GM12891 (cell line): ENCODE measurements around the gene CAP1.
"Not testable (repeated sequence)": the region's sequence is repeated elsewhere in the genome, so short reads cannot be mapped to it uniquely, and the experiment has no call there.

Source experiments
- POLR2A ChIP-seq: IDR thresholded peaks from 2 replicates; pipeline ENCODE4 v1.6.1; 2011; ENCODE audit warnings: low read depth, low read length, control low read depth
- POLR2AphosphoS5 ChIP-seq: IDR thresholded peaks from 2 replicates; pipeline ENCODE4 v1.6.1; 2011; ENCODE audit warnings: low read depth, low read length, control low read depth
- SPI1 ChIP-seq: IDR thresholded peaks from 2 replicates; pipeline ENCODE4 v1.6.1; 2011; ENCODE audit warnings: low read depth, low read length, control low read depth
- TAF1 ChIP-seq: IDR thresholded peaks from 2 replicates; pipeline ENCODE4 v1.6.1; 2011; ENCODE audit warnings: low read depth, low read length, control low read depth

- TF ChIP-seq POLR2A, POLR2AphosphoS5, SPI1, TAF1: not testable (repeated sequence)
Observed at GRCh38 chr1:40007481-40008034, 33.0 kb upstream of the CAP1 start.
